BJ (cell line): ENCODE measurements around the gene DIP2C. TPM values are rescaled to one million over a fixed set of nuclear protein-coding genes. Genes with fewer than 3 reads are reported as not detected.

Experiments
- CTCF ChIA-PET: fragments of 350-600 bp; formaldehyde crosslinking; extraction: SDS; loops from one replicate; lab custom pipeline; 2021; ENCODE audit warnings: antibody characterized with exemption, inconsistent platforms; lab: Yijun Ruan, JAX
- POLR2A ChIA-PET: fragments of 300-600 bp; sonication (Branson Sonifier 250); formaldehyde crosslinking; extraction: SDS; loops from one replicate; lab custom pipeline; 2021; ENCODE audit warnings: antibody characterized with exemption; lab: Charles Lee
- DNase-seq: peaks from one replicate; pipeline ENCODE4 v3.0.0-alpha.2; 2011; ENCODE audit warnings: low read depth
- H3K27me3 ChIP-seq: 2 replicates; pipeline ENCODE4 v1.6.0; 2011; ENCODE audit warnings: low read length; ENCODE audit not compliant: control insufficient read depth, insufficient read depth
- H3K36me3 ChIP-seq: 2 replicates; pipeline ENCODE4 v1.5.1; 2011; ENCODE audit warnings: low read length; ENCODE audit not compliant: control insufficient read depth, insufficient read depth
- H3K4me3 ChIP-seq: 2 replicates; pipeline ENCODE4 v1.5.1; 2011; ENCODE audit warnings: low read depth, mild to moderate bottlenecking, control low read depth, low read length
- polyA plus RNA-seq: library from polyadenylated mRNA; depleted of rRNA; stranded (reverse); fragments of >200 nt; gene quantifications from 2 replicates; pipeline ENCODE4 v1.2.3, GENCODE V29; 2011
- TF ChIP-seq, protein P1 (sequence below): IDR thresholded peaks from 2 replicates; pipeline ENCODE4 v1.5.1; 2011; ENCODE audit warnings: low read depth, mild to moderate bottlenecking, control low read depth, inconsistent platforms, low read length, moderate library complexity; ENCODE audit not compliant: insufficient read depth

Gene DIP2C
- polyA plus RNA-seq, 1 experiment = 9.3 TPM

DNA sequence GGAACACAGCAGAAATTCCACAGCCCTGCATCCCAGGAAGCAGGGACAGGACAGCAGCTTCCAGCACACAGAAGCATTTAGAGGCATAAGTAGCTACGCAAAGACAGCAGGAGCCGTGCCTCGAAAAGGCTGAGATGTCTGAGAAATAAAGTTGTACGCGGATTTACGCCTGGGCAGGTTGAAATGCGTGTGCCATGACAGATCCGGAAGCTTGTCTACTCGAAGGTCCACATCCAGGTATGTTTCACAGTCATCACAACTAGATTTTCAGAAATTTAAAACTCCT is 26.1 kb downstream of the DIP2C start:
- POLR2A ChIA-PET = no interaction called here
- Histone ChIP-seq H3K36me3 (no peaks in the 10 kb centered on the region), H3K27me3 (no peaks in the 10 kb centered on the region), H3K4me3 (no peak overlapping the region)
- no peak for DNase-seq
- CTCF ChIA-PET = no interaction called here
- TF ChIP-seq, protein P1, sequence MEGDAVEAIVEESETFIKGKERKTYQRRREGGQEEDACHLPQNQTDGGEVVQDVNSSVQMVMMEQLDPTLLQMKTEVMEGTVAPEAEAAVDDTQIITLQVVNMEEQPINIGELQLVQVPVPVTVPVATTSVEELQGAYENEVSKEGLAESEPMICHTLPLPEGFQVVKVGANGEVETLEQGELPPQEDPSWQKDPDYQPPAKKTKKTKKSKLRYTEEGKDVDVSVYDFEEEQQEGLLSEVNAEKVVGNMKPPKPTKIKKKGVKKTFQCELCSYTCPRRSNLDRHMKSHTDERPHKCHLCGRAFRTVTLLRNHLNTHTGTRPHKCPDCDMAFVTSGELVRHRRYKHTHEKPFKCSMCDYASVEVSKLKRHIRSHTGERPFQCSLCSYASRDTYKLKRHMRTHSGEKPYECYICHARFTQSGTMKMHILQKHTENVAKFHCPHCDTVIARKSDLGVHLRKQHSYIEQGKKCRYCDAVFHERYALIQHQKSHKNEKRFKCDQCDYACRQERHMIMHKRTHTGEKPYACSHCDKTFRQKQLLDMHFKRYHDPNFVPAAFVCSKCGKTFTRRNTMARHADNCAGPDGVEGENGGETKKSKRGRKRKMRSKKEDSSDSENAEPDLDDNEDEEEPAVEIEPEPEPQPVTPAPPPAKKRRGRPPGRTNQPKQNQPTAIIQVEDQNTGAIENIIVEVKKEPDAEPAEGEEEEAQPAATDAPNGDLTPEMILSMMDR = no peak

GRCh38 chr10:662686-663465 is 26.6 kb downstream of the DIP2C start:
- no peaks in the 10 kb centered on the region for H3K27me3 ChIP-seq
- no peak for DNase-seq
- H3K36me3 ChIP-seq = no peaks in the 10 kb centered on the region
- ChIA-PET CTCF (no interaction called here), POLR2A (no interaction called here)
- no peak overlapping the region for H3K4me3 ChIP-seq
- TF ChIP-seq, protein P1 = no peak

- Histone ChIP-seq H3K36me3 (no peaks in the 10 kb centered on the region), H3K4me3 (no peak overlapping the region), H3K27me3 (no peaks in the 10 kb centered on the region)
- TF ChIP-seq, protein P1 = no peak
- POLR2A ChIA-PET = no interaction called here
- no peak for DNase-seq
- CTCF ChIA-PET = no interaction called here
Observed at GRCh38 chr10:662223-662605, 27.3 kb downstream of the DIP2C start.

- CTCF ChIA-PET = interaction anchor here (0.7 kb wide), 1 partner anchor 91 kb away, joined by 3 read pairs; no protein-coding TSS in a partner anchor
- no peaks in the 10 kb centered on the region for H3K27me3 ChIP-seq
Observed at GRCh38 chr10:661597-662222, 27.8 kb downstream of the DIP2C start.

GRCh38 chr10:660970-661596 is 28.4 kb downstream of the DIP2C start:
- no peak for DNase-seq
- H3K36me3 ChIP-seq = no peaks in the 10 kb centered on the region
- H3K4me3 ChIP-seq = no peak overlapping the region
- no peaks in the 10 kb centered on the region for H3K27me3 ChIP-seq
- POLR2A ChIA-PET = no interaction called here
- CTCF ChIA-PET = interaction anchor here (0.7 kb wide), 1 partner anchor 90 kb away, joined by 3 read pairs; no protein-coding TSS in a partner anchor
- TF ChIP-seq, protein P1 = no peak

More at GRCh38 chr10:661597-662222, 27.8 kb downstream of the DIP2C start:
- Histone ChIP-seq H3K36me3 (no peaks in the 10 kb centered on the region), H3K4me3 (no peak overlapping the region)
- POLR2A ChIA-PET = no interaction called here
- TF ChIP-seq, protein P1 = no peak
- DNase-seq = no peak
